Uterus (tissue), 2 donors: ENCODE measurements around the gene FMO3.

Source experiments
- CTCF ChIP-seq, 4 experiments: fragments of 200-600 bp in 2 of 4; fragments of 450-650 bp in 2 of 4; sonication (generic) in 2 of 4; IDR thresholded peaks; one replicate each; pipeline ENCODE4 v1.5.1; 2016 to 2019; ENCODE audit warnings: antibody characterized with exemption in 4 of 4, mild to moderate bottlenecking in 2 of 4, moderate library complexity in 1 of 4
- POLR2A ChIP-seq, 2 donors: fragments of 450-650 bp; IDR thresholded peaks; one replicate each; pipeline ENCODE4 v1.6.1; 2016; ENCODE audit warnings: antibody characterized with exemption in 2 of 2, mild to moderate bottlenecking in 1 of 2, moderate library complexity in 1 of 2

DNA sequence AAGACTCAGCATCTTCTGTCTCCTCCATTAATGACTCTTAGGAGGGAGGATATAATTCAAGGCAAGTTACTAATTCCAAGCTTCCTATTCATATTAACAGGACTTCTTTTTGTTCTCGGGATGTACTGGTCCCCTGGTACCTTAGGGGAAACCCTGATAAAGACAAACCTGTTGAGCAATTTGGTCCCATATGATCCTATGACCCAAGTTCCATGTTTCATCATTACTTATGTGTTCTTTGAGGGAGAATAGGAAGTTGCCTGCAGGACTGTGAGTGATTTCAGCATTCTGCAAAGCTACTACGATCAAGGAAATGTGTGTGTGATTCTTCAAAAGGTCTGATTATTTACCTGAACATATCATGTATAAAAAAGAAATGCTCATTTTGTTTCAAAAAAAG, 5.8 kb upstream of the FMO3 start:
- TF ChIP-seq CTCF (IDR thresholded peaks at IDR 0.05) (no peak), POLR2A (IDR thresholded peaks at IDR 0.05) (no peak)
